Adrenal gland (tissue), 12 donors: ENCODE measurements around the gene ADGRL2. TPM values are rescaled to one million over a fixed set of nuclear protein-coding genes. Genes with fewer than 3 reads are reported as not detected.

Source experiments
- DNase-seq, 7 donors: peaks; one replicate each; pipeline ENCODE4 v3.0.0-alpha.2; 2019 to 2020
- H3K27ac ChIP-seq, 5 donors: fragments of 200-600 bp; sonication (generic) in 4 of 5; 1 replicate in 3 of 5; 2 replicates in 2 of 5; pipeline versions ENCODE4 v1.5.1 to v1.8.0; 2016 to 2020; ENCODE audit warnings: mild to moderate bottlenecking in 1 of 5
- H3K27me3 ChIP-seq: fragments of 200-600 bp; 2 replicates; pipeline ENCODE4 v1.8.0; 2021
- H3K36me3 ChIP-seq, 2 donors: fragments of 200-600 bp; replicated peaks in 1 of 2; 1 replicate in 1 of 2; 2 replicates in 1 of 2; pipeline versions ENCODE4 v1.5.1 to v1.8.0; 2018 to 2022
- H3K4me1 ChIP-seq, 2 donors: fragments of 200-600 bp; replicated peaks in 1 of 2; 1 replicate in 1 of 2; 2 replicates in 1 of 2; pipeline versions ENCODE4 v1.5.1 to v1.8.0; 2018 to 2021
- H3K4me3 ChIP-seq, 4 donors: fragments of 200-600 bp; sonication (generic) in 3 of 4; one replicate each; pipeline ENCODE4 v1.5.1; 2016 to 2018
- H3K9me3 ChIP-seq, 3 donors: fragments of 200-600 bp; sonication (generic) in 1 of 3; replicated peaks in 1 of 3; 1 replicate in 2 of 3; 2 replicates in 1 of 3; pipeline versions ENCODE4 v1.5.1 to v1.8.0; 2016 to 2021
- POLR2A ChIP-seq, 2 donors: fragments of 450-650 bp; IDR thresholded peaks; one replicate each; pipeline ENCODE4 v1.6.1; 2017; ENCODE audit warnings: antibody characterized with exemption in 2 of 2, mild to moderate bottlenecking in 2 of 2, moderate library complexity in 1 of 2
- WGBS, 4 donors: extraction: QIAGEN DNeasy Blood & Tissue Kit in 2 of 4; methylation state at CpG; one replicate each; pipeline versions ENCODE4 v1.1.5 to v1.1.7; 2013 to 2017; 5-methylcytosine and 5-hydroxymethylcytosine counted together
- intact Hi-C, 2 donors: fragments of 100-400 bp; cut with DNase I; formaldehyde crosslinking; loops; one replicate each; pipeline versions ENCODE4 v1.14.1 to v1.15.0; 2022 to 2023
- polyA plus RNA-seq, 3 donors: library from polyadenylated mRNA; stranded (reverse); fragments of 200-250 nt in 2 of 3; fragments of 350-450 nt in 1 of 3; fragmentation: Illumina TruSeq in 1 of 3; extraction: RNeasy Lipid Tissue Mini Kit (QIAGEN cat#74804) in 1 of 3; gene quantifications; one replicate each; pipeline ENCODE4 v1.2.3, GENCODE V29; 2013 to 2014
- total RNA-seq, 9 donors: library from RNA; depleted of rRNA in 4 of 9; stranded (reverse); fragments of >200 nt in 4 of 9; fragments of 120-200 nt in 1 of 9; fragmentation: NEBNext Ultra II Directional in 1 of 9; extraction: Animal tissue kit (Norgen Biotek cat#: 25700) in 1 of 9; gene quantifications; one replicate each; pipeline versions ENCODE4 v1.1.0 to v1.2.4, GENCODE V29; 2013 to 2023
- TF ChIP-seq, protein P1 (sequence below), 6 experiments: fragments of 450-650 bp in 4 of 6; fragments of 200-600 bp in 2 of 6; sonication (generic) in 1 of 6; IDR thresholded peaks; 1 replicate in 5 of 6; 2 replicates in 1 of 6; pipeline versions ENCODE4 v1.5.1 to v1.8.0; 2016 to 2021; ENCODE audit warnings: antibody characterized with exemption in 6 of 6, mild to moderate bottlenecking in 2 of 6, moderate library complexity in 1 of 6
- donor health status: healthy with polysubstance abuse.
- donor health status: Bipolar disorder and iron deficiency.
- donor health status: DM: yes; HTN: yes; CAD: no.
- donor health status: DM: no; HTN: no; CAD: no.
- donor health status: DM: no; HTN: no; CAD: no.
- donor health status: DM: yes; HTN: yes; CAD: no.

The ADGRL2 gene
- total and polyA plus RNA-seq, 12 donors = 24.2 to 170 (median 58.9) TPM

GRCh38 chr1:81950591-81951244, 150.0 kb downstream of the ADGRL2 start:
- Histone ChIP-seq H3K36me3 (peaks cover 0 to 6% of the 10 kb centered on the region in 2 donors), H3K4me3 (peak overlapping the region in 1 of 4 donors; percentile 4), H3K27me3 (no peaks in the 10 kb centered on the region), H3K4me1 (peaks cover 0 to 15% of the 10 kb centered on the region in 2 donors), H3K9me3 (no peaks in the 10 kb centered on the region), H3K27ac (no peak overlapping the region)
- DNase-seq = no peak
- intact Hi-C loops = no loop called here
- TF ChIP-seq, protein P1, sequence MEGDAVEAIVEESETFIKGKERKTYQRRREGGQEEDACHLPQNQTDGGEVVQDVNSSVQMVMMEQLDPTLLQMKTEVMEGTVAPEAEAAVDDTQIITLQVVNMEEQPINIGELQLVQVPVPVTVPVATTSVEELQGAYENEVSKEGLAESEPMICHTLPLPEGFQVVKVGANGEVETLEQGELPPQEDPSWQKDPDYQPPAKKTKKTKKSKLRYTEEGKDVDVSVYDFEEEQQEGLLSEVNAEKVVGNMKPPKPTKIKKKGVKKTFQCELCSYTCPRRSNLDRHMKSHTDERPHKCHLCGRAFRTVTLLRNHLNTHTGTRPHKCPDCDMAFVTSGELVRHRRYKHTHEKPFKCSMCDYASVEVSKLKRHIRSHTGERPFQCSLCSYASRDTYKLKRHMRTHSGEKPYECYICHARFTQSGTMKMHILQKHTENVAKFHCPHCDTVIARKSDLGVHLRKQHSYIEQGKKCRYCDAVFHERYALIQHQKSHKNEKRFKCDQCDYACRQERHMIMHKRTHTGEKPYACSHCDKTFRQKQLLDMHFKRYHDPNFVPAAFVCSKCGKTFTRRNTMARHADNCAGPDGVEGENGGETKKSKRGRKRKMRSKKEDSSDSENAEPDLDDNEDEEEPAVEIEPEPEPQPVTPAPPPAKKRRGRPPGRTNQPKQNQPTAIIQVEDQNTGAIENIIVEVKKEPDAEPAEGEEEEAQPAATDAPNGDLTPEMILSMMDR (IDR thresholded peaks at IDR 0.05) = no peak
- no peak for TF ChIP-seq POLR2A (IDR thresholded peaks at IDR 0.05)
- WGBS, 4 donors = 81 to 86% (median 85%) methylated on average over 3 of the region's 3 CpGs

DNA sequence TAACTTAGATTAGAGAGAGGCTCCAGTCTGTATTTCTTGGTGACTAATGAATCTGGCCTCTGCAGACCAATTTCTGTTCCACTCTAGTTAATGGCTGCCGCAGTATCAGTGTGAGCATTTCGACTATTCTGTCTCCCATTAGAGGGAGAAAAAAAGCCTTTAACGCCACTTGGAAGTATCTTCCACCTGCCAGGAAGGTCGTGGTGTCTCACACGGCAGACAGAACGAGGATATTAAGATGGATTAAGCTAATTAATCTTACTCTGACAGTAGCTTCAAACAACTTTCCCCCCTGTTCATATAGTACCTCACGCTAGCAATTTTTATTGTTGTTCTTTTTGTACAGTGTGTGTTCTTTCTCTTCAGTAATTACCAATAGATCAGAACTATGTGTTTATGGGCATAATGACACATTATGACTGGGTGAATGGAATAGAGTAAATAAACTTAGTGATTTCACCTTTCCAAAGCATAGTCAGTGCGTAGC, 153.8 kb downstream of the ADGRL2 start:
- DNase-seq = no peak
- Histone ChIP-seq H3K36me3 (peaks cover 0 to 6% of the 10 kb centered on the region in 2 donors), H3K4me1 (peaks cover 0 to 5% of the 10 kb centered on the region in 2 donors), H3K27me3 (no peaks in the 10 kb centered on the region), H3K4me3 (no peak overlapping the region), H3K9me3 (no peaks in the 10 kb centered on the region), H3K27ac (no peak overlapping the region)
- no peak for TF ChIP-seq POLR2A (IDR thresholded peaks at IDR 0.05)
- TF ChIP-seq, protein P1 (IDR thresholded peaks at IDR 0.05) = no peak
- 48 to 69% (median 60%) methylated on average over 8 of the region's 8 CpGs for WGBS, 4 donors
- intact Hi-C loops = no loop called here

DNA sequence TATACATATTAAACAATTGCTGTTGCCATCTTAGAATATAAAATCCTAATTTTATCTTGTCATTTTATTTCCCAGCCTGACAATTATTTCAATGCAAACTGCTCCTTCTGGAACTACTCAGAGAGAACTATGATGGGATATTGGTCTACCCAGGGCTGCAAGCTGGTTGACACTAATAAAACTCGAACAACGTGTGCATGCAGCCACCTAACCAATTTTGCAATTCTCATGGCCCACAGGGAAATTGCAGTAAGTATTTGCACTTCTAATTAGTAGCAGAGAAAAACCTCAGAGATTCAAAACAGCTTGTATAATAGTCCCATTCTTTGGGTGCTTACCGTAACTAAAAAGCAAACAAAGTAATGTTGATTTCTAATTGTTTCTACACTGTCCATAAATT, 167.2 kb downstream of the ADGRL2 start:
- intact Hi-C loops = no loop called here
- no peak for DNase-seq
- WGBS, 4 donors = 89 to 96% (median 93%) methylated on average over 3 of the region's 3 CpGs
- Histone ChIP-seq H3K27me3 (no peaks in the 10 kb centered on the region), H3K27ac (no peak overlapping the region), H3K9me3 (no peaks in the 10 kb centered on the region), H3K36me3 (peaks cover 0 to 7% of the 10 kb centered on the region in 2 donors), H3K4me3 (no peak overlapping the region), H3K4me1 (no peaks in the 10 kb centered on the region)
- TF ChIP-seq, protein P1 (IDR thresholded peaks at IDR 0.05) = no peak
- no peak for TF ChIP-seq POLR2A (IDR thresholded peaks at IDR 0.05)

DNA sequence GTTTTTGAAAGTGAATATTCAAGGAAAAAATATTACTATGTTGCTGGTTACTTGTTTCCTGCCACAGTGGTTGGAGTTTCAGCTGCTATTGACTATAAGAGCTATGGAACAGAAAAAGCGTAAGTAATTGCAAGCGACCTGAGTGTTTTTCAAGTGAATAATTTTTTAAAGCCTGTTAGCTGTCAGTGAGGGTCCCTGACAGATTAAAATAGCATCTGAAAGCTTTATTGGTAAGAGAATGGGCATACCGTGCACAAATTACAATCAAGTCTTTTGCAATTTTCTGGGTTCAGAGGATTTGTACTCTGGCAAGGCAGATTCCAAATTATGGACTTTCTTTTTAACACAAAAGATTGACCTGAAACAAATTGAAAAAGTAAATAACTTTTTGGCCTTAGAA, 169.7 kb downstream of the ADGRL2 start:
- no peak overlapping the region for H3K27ac ChIP-seq
- no peaks in the 10 kb centered on the region for H3K4me1 ChIP-seq
- peaks cover 0 to 7% of the 10 kb centered on the region in 2 donors for H3K36me3 ChIP-seq
- DNase-seq = no peak
- 96 to 98% (median 97%) methylated on average over 3 of the region's 3 CpGs for whole genome bisulfite sequencing, 4 donors
- intact Hi-C loops = no loop called here
- no peak for TF ChIP-seq POLR2A (IDR thresholded peaks at IDR 0.05)
- TF ChIP-seq, protein P1 (IDR thresholded peaks at IDR 0.05) = no peak
- no peaks in the 10 kb centered on the region for H3K9me3 ChIP-seq
- H3K4me3 ChIP-seq = no peak overlapping the region
- no peaks in the 10 kb centered on the region for H3K27me3 ChIP-seq
